IMR-90 (cell line): ENCODE measurements around the gene PHLDA2. TPM values are rescaled to one million over a fixed set of nuclear protein-coding genes. Genes with fewer than 3 reads are reported as not detected.

Source experiments
- ATAC-seq: fragments of 200-7000 bp; cut with Tn5 transposase; 2 replicates; pipeline ENCODE4 v1.9.1; 2020; ENCODE audit warnings: low read depth, mild to moderate bottlenecking, moderate library complexity
- BruUV-seq: library from RNA; stranded (reverse); fragments of 400-500 nt; replicated peaks from 2 replicates; lab custom pipeline; 2021; lab: Mats Ljungman, UMichigan
- CTCF ChIA-PET: fragments of 300-600 bp; formaldehyde crosslinking; extraction: SDS; loops from one replicate; lab custom pipeline; 2021; ENCODE audit warnings: antibody characterized with exemption; lab: Yijun Ruan, JAX
- POLR2A ChIA-PET: fragments of 300-600 bp; sonication (Branson Sonifier 250); formaldehyde crosslinking; loops from one replicate; lab custom pipeline; 2022; ENCODE audit warnings: antibody characterized with exemption; ENCODE audit not compliant: unreplicated experiment; lab: Charles Lee
- DNase-seq: peaks from one replicate; pipeline ENCODE4 v3.0.0; 2013
- H2AFZ ChIP-seq: replicated peaks from 2 replicates; pipeline ENCODE3; 2013; ENCODE audit warnings: low read length, mild to moderate bottlenecking; ENCODE audit not compliant: poor library complexity
- H2AK5ac ChIP-seq: 2 replicates; pipeline ENCODE4 v1.6.1; 2013; ENCODE audit warnings: low read depth, low read length, inconsistent platforms
- H2AK9ac ChIP-seq: replicated peaks from 2 replicates; pipeline ENCODE3; 2013; ENCODE audit warnings: mild to moderate bottlenecking, low read depth, low read length, moderate library complexity; ENCODE audit not compliant: poor library complexity
- H2BK120ac ChIP-seq: 2 replicates; pipeline ENCODE4 v1.6.1; 2013; ENCODE audit warnings: low read depth, low read length, inconsistent platforms
- H2BK15ac ChIP-seq: 3 replicates; pipeline ENCODE4 v1.6.1; 2013; ENCODE audit warnings: low read depth, low read length, inconsistent platforms
- H2BK20ac ChIP-seq: 2 replicates; pipeline ENCODE4 v1.6.1; 2013; ENCODE audit warnings: low read depth, mild to moderate bottlenecking, inconsistent platforms, low read length, moderate library complexity
- H2BK5ac ChIP-seq: 2 replicates; pipeline ENCODE4 v1.6.1; 2013; ENCODE audit warnings: mild to moderate bottlenecking, low read depth, low read length, inconsistent platforms; ENCODE audit not compliant: poor library complexity, severe bottlenecking
- H3K14ac ChIP-seq: replicated peaks from 2 replicates; pipeline ENCODE4 v1.6.1; 2013; ENCODE audit warnings: low read depth, low read length, inconsistent platforms
- H3K18ac ChIP-seq: 2 replicates; pipeline ENCODE4 v1.6.1; 2013; ENCODE audit warnings: low read depth, low read length, control low read depth
- H3K23ac ChIP-seq: 2 replicates; pipeline ENCODE4 v1.6.1; 2013; ENCODE audit warnings: low read depth, low read length, inconsistent platforms
- H3K27ac ChIP-seq: 2 replicates; pipeline ENCODE4 v1.5.1; 2013; ENCODE audit warnings: mild to moderate bottlenecking, control low read depth, low read length; ENCODE audit not compliant: insufficient read depth
- H3K27me3 ChIP-seq: 2 replicates; pipeline ENCODE4 v1.6.1; 2013; ENCODE audit warnings: low read length; ENCODE audit not compliant: control insufficient read depth, insufficient read depth
- H3K36me3 ChIP-seq: 2 replicates; pipeline ENCODE4 v1.6.1; 2013; ENCODE audit warnings: low read length, mixed read lengths; ENCODE audit not compliant: control insufficient read depth, insufficient read depth
- H3K4ac ChIP-seq: 2 replicates; pipeline ENCODE4 v1.6.1; 2013; ENCODE audit warnings: low read depth, low read length, inconsistent platforms
- H3K4me1 ChIP-seq: 2 replicates; pipeline ENCODE4 v1.6.1; 2013; ENCODE audit warnings: low read length, mixed read lengths; ENCODE audit not compliant: control insufficient read depth, insufficient read depth
- H3K4me2 ChIP-seq: 2 replicates; pipeline ENCODE4 v1.6.1; 2013; ENCODE audit warnings: low read depth, mild to moderate bottlenecking, control low read depth, low read length, moderate library complexity
- H3K4me3 ChIP-seq: 2 replicates; pipeline ENCODE4 v1.5.1; 2013; ENCODE audit warnings: low read depth, mild to moderate bottlenecking, control low read depth, low read length, moderate library complexity; ENCODE audit not compliant: insufficient read depth
- H3K56ac ChIP-seq: 2 replicates; pipeline ENCODE4 v1.6.1; 2013; ENCODE audit warnings: low read length, inconsistent platforms; ENCODE audit not compliant: insufficient read depth; ENCODE audit errors: extremely low read depth
- H3K79me1 ChIP-seq, 2 experiments: 2 replicates each; pipeline ENCODE4 v1.6.1; 2013; ENCODE audit warnings: low read length in 2 of 2, inconsistent platforms in 1 of 2, low read depth in 1 of 2
- H3K9ac ChIP-seq: 2 replicates; pipeline ENCODE4 v1.6.1; 2013; ENCODE audit warnings: low read depth, low read length, control low read depth
- H3K9me1 ChIP-seq: 2 replicates; pipeline ENCODE4 v1.6.1; 2013; ENCODE audit warnings: low read length, inconsistent platforms; ENCODE audit not compliant: insufficient read depth
- H3K9me3 ChIP-seq: 2 replicates; pipeline ENCODE4 v1.6.1; 2013; ENCODE audit warnings: low read length; ENCODE audit not compliant: control insufficient read depth, insufficient read depth
- H4K20me1 ChIP-seq: 2 replicates; pipeline ENCODE4 v1.6.1; 2013; ENCODE audit warnings: low read length, inconsistent platforms; ENCODE audit not compliant: insufficient read depth
- H4K5ac ChIP-seq: 2 replicates; pipeline ENCODE4 v1.6.1; 2013; ENCODE audit warnings: mild to moderate bottlenecking, low read depth, low read length, control low read depth
- H4K8ac ChIP-seq, 2 experiments: 2 replicates each; pipeline ENCODE4 v1.6.1; 2013; ENCODE audit warnings: low read depth in 2 of 2, low read length in 2 of 2, control low read depth in 1 of 2, inconsistent platforms in 1 of 2
- H4K91ac ChIP-seq: 2 replicates; pipeline ENCODE4 v1.6.1; 2013; ENCODE audit warnings: low read depth, low read length, inconsistent platforms; ENCODE audit not compliant: insufficient read depth
- BHLHE40 ChIP-seq: fragments of 150-350 bp; IDR thresholded peaks from 2 replicates; pipeline ENCODE4 v1.6.1; 2016; ENCODE audit warnings: mild to moderate bottlenecking, low read depth, low read length
- ELK1 ChIP-seq: fragments of 150-350 bp; IDR thresholded peaks from 2 replicates; pipeline ENCODE4 v1.6.1; 2016; ENCODE audit warnings: low read depth, mild to moderate bottlenecking, low read length, moderate library complexity, borderline replicate concordance
- FOS ChIP-seq: fragments of 150-350 bp; IDR thresholded peaks from 2 replicates; pipeline ENCODE4 v1.6.1; 2016; ENCODE audit warnings: low read depth, low read length
- MAFK ChIP-seq: IDR thresholded peaks from 2 replicates; pipeline ENCODE4 v1.6.1; 2012; ENCODE audit warnings: low read depth, low read length, improper control_type of control experiment
- NFE2L2 ChIP-seq: fragments of 150-350 bp; IDR thresholded peaks from 2 replicates; pipeline ENCODE4 v1.6.1; 2016; ENCODE audit warnings: low read depth, mild to moderate bottlenecking, low read length
- POLR2A ChIP-seq: IDR thresholded peaks from 2 replicates; pipeline ENCODE4 v1.6.1; 2012; ENCODE audit warnings: mild to moderate bottlenecking, low read depth, low read length
- RAD21 ChIP-seq: IDR thresholded peaks from 2 replicates; pipeline ENCODE4 v1.6.1; 2012; ENCODE audit warnings: low read length, improper control_type of control experiment
- SMC3 ChIP-seq: fragments of 150-350 bp; IDR thresholded peaks from 2 replicates; pipeline ENCODE4 v1.6.1; 2016; ENCODE audit warnings: low read depth, mild to moderate bottlenecking, antibody characterized with exemption, low read length, moderate library complexity
- WGBS, 2 experiments: methylation state at CpG; one replicate each; pipeline versions ENCODE4 v1.1.5 to v1.1.7; 2013; ENCODE audit warnings: missing lambda C conversion rate in 2 of 2; ENCODE audit not compliant: insufficient read length in 1 of 2; ENCODE audit errors: extremely low coverage in 2 of 2; 5-methylcytosine and 5-hydroxymethylcytosine counted together
- dilution Hi-C: fragments of 300-500 bp; cut with HindIII; formaldehyde crosslinking; loops from one replicate; pipeline ENCODE4 v1.14.3; 2018; ENCODE audit warnings: low sequenced_read_pairs; ENCODE audit not compliant: unreplicated experiment
- in situ Hi-C: fragments of 300-500 bp; cut with MboI; formaldehyde crosslinking; loops from 3 replicates; pipeline ENCODE4 v1.14.3; 2019; ENCODE audit warnings: low sequenced_read_pairs, inconsistent platforms, mixed read lengths
- intact Hi-C: fragments of 100-400 bp; cut with micrococcal nuclease; formaldehyde crosslinking; loops from 2 replicates; pipeline ENCODE4 v1.10.0; 2022
- polyA plus RNA-seq, 3 experiments: library from polyadenylated mRNA; depleted of rRNA; stranded (reverse); fragments of >200 nt; gene quantifications; 2 replicates each; pipeline ENCODE4 v1.2.3, GENCODE V29; 2012; ENCODE audit warnings: low replicate concordance in 1 of 3
- total RNA-seq: library from RNA; depleted of rRNA; stranded (reverse); fragments of >200 nt; gene quantifications from 2 replicates; pipeline ENCODE4 v1.2.3, GENCODE V29; 2012

The PHLDA2 gene
- total and polyA plus RNA-seq, 2 of the 4 experiments (the other 2 are of a cell fraction), result 3.8 to 89.0 TPM

- DNase-seq (no peak), ATAC-seq (no peak)
- Histone ChIP-seq H3K4me1 (peaks cover 16% of the 10 kb centered on the region), H3K9me1 (peaks cover 11% of the 10 kb centered on the region), H3K56ac (no peak overlapping the region), H2BK15ac (no peak overlapping the region), H4K91ac (no peak overlapping the region), H3K23ac (no peak overlapping the region), H3K9ac (no peak overlapping the region), H3K36me3 (no peaks in the 10 kb centered on the region), H4K20me1 (no peaks in the 10 kb centered on the region), H3K79me1 (peaks cover 0 to 7% of the 10 kb centered on the region in 2 experiments; a peak in 1 of 4 replicates), H3K27ac (no peak overlapping the region), H3K14ac (no peak overlapping the region), H2AFZ (no peak overlapping the region), H3K27me3 (no peaks in the 10 kb centered on the region), H2BK5ac (no peak overlapping the region), H3K4me2 (no peak overlapping the region), H2AK9ac (peak overlapping the region; percentile 55), H4K5ac (no peak overlapping the region), H2AK5ac (no peak overlapping the region), H3K18ac (no peak overlapping the region), H3K9me3 (no peaks in the 10 kb centered on the region), H3K4ac (no peak overlapping the region), H4K8ac (no peak overlapping the region), H2BK120ac (no peak overlapping the region), H2BK20ac (no peak overlapping the region), H3K4me3 (no peak overlapping the region)
- dilution Hi-C loops (no loop called here), in situ Hi-C loops (no loop called here), intact Hi-C loops (no loop called here)
- 92% methylated on average over 5 of the region's 20 CpGs; no CpG with 5 or more reads in 1 of the 2 experiments for WGBS, 2 experiments
- BruUV-seq, result no TSS peak
- no peak for TF ChIP-seq RAD21
- TF ChIP-seq FOS, result no peak
- TF ChIP-seq ELK1, result no peak
- TF ChIP-seq BHLHE40, result no peak
- TF ChIP-seq MAFK, result no peak
- no peak for TF ChIP-seq SMC3
- TF ChIP-seq NFE2L2, result no peak
- TF ChIP-seq POLR2A, result no peak
- ChIA-PET CTCF (no interaction called here), POLR2A (no interaction called here)
Observed at GRCh38 chr11:2916114-2916891, 12.9 kb downstream of the PHLDA2 start.
